NCI-H187 treated with DMSO at 0.1 percent for 48 hours (cell line): ENCODE measurements around the gene ITPRIPL2.

Experiments used
- DNase-seq: peaks from one replicate; lab custom pipeline; 2025; lab: John Stamatoyannopoulos, UW

The ITPRIPL2 gene

DNA sequence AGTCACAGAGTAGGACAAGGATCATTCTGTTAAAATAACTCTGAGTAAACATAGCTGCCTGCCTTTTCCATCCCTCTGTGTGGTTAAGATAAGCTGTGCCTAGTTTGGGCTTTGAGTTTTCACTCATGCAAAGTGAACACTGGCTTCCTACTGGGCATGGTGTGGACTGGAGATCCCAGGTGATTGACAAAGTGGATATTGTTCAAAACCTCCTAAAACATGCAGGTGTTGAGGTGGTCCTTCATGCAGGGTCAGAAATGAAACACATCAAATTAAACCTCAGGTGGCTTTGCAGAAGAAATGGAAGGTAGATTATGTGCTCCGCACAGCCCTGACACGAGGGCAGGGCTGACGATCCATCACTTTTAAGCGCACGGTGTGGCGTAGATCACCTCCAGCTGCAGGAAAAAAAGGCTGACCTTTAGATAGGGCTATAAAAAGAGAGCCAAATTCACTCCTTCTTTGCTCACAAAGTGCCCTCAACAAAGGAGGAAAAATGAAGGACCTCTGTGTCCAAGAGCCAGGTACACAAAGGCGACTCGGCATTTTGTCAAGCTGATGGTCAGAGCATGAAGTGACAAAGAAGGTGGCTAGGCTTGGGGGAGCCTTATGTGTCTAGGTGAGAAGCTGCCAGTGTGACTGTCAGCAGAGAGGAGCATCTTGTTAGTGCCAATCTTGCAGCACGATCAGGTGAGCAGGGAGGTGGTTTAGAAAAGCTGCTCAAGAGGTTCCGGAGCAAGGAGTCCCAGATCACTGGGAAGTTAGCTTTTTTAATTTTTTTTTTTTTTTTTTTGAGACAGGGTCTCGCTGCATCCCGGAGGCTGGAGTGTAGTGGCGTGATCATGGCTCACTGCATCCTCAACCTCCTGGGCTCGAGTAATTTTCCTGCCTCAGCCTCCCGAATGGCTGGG, 19.9 kb upstream of the ITPRIPL2 start:
- DNase-seq, result no peak

DNA sequence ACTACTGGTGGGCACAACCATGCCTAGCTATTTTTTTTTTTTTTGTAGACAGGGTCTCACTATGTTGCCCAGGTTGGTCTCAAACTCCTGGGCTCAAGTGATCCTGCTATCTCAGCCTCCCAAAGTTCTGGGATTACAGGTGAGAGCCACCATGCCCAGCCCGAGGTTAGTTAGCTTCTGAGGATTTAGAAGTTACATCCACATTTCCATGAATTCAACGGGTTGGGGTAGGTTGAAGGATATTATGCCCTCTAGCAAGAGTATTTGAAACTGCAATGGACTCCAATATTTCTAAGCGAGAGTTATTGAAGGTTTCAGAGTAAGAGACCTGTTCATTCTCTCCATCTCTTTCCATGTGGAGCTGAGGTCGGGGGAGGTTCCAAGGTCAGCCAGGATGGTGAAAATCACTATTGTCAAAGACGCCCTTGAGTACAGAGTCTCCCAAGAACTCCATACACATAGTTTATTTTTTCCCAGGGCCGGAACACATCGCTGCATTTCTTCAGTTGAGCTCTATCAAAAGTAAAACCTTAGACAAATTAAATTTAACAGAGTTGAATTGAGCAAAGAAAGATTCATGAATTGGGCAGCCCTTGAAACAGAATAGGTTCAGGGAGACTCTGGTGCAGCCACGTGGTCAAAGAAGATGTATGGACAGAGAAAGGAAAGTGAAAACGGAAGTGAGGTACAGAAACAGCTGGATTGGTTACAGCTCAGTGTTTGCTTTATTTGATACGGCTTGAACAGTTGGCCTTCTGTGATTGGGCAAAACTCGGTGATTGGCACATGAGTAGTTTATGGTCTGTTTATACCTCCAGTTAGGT, 19.0 kb upstream of the ITPRIPL2 start:
- no peak for DNase-seq

DNA sequence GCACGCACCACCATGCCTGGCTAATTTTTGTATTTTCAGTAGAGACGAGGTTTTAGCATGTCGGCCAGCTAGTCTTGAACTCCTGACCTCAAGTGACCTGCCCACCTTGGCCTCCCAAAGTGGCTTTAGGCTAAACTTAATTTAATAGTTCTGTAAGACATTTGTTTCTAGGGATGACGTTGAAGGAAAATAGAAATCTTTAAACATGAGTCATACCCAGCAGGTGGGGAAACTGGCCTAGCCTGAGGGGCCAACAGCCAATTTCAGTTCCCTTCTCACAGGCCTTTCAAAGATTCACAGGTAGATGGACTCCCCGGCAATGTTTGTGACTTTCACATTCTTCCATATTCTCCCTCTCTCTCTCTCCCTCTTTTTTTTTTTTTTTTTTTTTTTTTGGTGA, 18.1 kb upstream of the ITPRIPL2 start:
- no peak for DNase-seq

- DNase-seq, result no peak
These were observed 15.6 kb upstream of the ITPRIPL2 start for GRCh38 chr16:19098173-19098572.

DNA sequence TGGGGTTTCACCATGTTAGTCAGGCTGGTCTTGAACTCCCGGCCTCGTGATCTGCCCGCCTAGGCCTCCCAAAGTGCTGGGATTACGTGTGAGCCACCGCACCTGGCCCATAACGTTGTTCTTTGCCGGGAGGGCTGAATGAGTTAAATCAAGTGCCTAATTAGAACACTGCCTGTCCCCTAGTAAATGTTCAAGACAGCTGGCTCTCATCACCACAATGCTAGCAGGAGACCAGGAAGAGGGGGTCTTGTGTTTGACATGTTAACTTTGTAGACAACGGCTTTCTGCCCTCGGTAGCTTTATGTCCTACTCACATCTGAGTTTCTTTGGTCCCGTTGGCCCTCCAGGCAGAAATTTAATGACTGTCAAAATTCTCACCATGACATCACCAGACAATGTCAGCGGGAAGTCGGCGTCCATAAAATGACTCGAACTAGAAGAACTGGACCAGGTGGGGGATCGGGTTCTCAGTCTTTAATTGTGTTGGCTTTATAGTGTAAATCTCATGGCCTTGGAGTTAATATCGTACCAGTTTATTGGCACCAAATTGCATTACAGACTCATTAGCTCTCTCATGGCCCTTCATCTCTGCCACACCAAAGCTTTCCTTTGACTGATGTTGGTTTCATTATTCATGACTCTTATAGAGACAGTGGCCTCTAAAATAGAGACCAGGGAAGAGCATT, 11.4 kb upstream of the ITPRIPL2 start:
- DNase-seq, result no peak

GRCh38 chr16:19104607-19105006, 9.2 kb upstream of the ITPRIPL2 start:
- no peak for DNase-seq

DNA sequence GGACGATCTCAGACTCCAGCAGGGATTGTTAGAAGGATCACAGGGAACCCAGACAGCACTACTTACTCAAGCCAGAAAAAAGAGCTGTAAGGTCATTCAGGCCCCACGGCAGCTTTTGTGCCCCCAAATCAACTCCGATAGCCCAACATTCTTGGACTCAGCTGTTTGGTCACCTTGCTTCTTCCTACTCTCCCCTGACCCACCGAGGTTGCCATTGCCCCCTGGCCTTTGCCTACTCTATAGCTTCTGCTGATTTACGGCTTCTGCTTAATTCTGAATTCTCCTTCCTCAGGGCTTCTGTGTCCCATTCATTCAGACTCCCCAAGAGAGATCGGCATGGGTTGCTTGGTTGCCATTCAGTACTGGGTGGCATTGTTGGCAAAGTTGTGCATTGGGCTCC, 8.6 kb upstream of the ITPRIPL2 start:
- DNase-seq, result no peak

DNA sequence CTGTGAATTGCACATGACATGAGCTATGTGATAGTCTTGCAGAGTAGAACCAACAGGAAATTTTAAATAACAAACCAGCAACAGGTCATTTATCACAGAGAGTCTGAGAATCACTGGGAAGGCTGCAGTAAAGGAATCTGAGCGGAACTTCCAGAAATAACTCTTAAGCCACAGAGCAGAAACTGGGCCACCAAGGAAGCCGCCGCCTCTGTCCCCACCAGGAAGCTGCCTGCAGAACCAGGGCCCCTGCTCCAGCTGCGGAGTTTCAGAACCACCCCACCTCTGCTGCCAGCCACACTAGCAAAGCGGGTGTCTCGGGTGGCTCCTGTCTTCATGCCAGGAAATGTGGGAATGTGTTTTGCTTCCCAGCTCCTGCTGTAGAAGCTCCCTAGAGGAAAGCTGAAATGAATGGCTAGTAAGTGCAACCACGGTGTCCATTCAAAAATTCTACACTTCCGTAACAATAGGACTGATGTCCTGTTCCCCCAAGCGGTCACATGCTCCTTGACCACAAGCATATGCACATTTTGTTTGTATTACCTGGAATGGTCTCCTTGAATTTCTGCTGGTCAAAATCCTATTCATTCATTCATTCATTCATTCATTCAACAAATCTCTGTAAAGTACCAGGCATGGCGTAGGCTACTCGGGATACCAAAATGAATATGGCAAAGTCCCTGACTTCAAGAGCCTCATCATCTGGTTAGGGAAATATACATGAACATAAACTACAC, 7.7 kb upstream of the ITPRIPL2 start:
- no peak for DNase-seq

DNA sequence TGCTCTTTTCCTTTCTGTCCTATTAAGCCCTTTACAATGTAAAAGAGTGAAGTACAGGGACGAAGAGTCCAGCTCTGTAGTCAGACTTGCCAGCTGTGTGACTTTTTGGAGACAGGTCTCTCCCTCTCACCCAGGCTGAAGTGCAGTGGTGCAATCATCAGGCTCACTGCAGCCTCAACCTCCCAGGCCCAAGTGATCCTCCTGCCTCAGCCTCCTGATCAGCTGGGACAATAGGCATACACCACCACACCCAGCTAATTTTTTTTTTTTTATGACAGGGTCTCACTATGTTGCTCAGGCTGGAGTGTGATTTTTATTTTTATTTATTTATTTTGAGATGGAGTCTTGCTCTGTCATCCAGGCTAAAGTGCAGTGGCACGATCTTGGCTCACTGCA, 7.1 kb upstream of the ITPRIPL2 start:
- no peak for DNase-seq

- DNase-seq, result no peak
These were observed 5.1 kb upstream of the ITPRIPL2 start for GRCh38 chr16:19108409-19109287.

DNA sequence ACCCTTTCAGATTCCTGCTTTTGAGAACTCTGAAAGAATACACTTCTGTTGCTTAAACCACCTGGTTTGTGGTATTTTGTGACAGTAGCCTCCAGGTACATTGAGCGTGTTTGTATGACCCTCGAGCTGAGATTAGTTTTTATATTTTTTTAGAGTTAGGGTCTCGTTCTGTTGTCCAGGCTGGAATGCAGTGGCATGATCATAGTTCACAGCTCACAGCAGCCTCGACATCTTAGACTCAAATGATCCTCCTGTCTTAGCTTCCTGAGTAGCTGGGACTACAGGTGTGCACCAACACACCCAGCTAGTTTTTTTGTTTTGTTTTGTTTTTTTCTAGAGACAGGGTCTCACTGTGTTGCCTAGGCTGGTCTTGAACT, 4.5 kb upstream of the ITPRIPL2 start:
- no peak for DNase-seq

- no peak for DNase-seq
These were observed 3.0 kb upstream of the ITPRIPL2 start for GRCh38 chr16:19110537-19111360.

DNA sequence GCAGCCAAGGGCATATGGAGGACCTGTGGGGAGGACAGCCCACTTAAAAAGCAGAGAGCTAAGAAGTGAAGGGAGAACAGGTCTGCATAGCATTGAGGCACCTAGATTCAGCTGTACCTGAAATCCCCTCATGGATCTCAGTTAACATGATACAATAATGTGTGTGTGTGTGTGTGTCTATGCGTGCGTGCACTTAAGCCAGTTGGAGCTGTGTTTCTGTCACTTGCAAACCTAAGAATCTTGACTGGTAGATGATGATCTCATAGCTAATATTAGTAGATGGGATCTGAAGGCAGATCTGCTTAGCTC, 1.7 kb upstream of the ITPRIPL2 start:
- DNase-seq, result no peak

DNA sequence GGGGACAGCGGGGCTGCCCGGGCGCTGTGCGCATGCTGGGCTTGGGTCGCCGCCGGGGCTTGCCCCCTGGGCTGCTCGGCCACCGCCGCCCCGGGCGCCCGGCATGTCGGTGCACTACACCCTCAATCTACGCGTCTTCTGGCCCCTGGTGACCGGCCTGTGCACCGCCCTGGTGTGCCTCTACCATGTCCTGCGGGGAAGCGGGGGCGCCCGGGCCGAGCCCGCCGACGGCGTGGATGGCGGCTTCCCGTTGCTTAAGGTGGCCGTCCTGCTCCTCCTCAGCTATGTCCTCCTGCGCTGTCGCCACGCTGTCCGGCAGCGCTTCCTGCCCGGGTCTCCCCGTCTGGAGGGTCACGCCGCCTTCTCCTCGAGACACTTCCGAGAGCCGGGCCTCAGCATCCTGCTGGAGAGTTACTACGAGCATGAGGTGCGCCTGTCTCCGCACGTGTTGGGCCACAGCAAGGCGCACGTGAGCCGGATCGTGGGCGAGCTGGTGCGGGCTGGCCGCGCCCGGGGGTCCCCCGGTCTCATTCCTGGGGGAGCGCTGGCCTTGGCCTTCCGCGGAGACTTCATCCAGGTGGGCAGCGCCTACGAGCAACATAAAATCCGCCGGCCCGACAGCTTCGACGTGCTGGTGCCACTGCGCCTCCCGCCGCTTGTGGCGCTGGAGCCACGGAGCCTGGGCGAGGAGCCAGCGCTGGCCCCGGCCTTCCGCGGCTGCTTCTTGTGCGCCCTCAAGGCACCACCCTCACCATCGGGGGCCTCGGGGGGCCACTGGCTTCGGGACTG, 789 bp downstream of the ITPRIPL2 start:
- no peak for DNase-seq

DNA sequence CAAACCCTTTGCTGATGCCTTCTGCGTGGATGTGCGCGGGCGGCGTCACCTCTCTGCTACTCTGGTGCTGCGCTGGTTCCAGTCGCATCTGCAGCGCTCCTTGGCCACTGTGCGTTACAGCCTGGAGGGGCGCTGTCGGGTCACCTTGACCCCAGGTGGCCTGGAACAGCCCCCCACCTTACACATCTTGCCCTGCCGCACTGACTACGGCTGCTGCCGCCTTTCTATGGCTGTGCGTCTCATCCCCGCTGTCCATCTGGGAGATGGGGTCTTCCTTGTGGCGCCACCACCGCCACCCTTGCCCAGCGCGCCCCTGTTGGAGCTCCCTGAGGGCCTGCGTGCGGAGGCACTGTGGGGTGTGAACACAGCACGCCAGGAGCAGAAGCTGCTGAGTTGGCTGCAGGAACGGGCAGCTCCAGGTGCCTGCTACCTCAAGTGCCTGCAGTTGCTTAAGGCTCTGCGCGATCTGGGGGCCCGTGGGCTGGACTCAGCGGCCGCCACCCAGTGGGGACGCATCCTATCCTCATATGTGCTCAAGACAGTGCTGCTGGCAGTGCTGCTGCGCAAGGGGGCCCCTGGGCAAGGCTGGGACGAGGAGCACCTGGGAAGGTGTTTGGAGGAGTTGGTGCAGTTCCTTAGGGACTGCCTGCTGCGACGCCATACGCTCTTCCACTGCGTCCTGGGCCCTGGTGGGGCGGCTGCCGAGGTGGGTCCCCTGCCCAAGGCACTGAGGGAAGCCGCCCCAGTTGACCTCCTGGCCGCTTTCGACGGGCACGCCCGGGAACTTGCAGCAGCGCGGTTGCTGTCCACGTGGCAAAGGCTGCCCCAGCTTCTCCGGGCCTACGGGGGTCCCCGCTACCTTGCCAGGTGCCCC, 1.6 kb downstream of the ITPRIPL2 start:
- no peak for DNase-seq

DNA sequence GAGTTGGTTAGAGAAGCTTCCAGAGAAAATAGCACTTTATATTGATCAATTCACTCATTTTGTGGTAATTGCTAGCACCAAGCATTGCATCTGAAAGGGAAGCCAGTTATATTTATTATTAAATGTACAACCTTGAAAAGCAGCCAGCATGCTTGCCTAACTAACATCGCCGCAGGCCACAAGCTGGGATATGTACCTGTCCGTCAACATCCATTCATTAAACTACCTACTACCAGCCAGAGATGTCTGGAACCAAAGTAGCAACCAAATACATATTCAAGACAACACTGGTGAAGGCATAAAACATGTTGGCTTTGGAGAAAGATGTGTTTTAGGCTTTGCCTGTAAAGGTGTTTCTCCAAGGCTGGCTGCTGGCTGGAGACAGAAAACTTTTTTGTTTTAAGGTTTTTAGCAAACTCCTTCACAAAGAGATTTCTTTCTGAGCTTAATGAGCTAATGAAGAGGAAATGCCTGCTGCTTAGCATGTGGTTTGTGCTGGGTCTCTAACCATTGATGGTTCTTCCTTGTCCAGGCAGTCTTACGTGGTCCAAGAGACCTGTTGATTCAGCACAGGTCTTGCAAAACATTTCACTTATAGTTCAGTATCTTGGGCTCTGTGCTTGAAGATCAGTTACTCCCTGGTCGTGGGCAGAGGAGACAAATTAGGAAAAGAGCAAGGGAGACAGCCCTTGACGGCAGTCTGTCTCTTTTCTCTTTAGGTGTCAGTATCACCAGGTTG, 3.1 kb downstream of the ITPRIPL2 start:
- no peak for DNase-seq

DNA sequence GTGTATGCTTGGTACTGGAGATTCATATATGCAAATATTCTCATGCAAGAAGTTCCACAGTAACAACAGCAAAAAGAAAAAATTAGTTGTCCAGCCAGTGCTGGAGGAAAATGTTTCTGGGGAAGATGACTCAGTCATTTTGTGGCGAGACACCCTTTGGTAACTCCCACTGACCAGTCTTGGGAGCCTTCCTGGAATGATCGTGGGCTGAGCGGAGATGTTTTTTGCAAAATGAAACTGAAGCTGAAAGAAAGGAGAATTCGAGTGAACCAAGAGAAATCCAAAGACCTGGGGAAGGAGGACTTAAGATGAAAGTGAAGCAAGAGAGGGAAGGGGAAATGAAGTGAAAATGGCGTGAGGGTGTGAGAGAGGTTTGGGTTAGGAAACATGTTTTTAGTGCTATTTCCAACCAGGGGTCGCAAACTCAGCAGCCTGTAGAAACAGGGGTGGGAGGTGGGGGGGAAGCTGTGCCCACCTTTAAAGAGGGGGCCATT, 5.2 kb downstream of the ITPRIPL2 start:
- no peak for DNase-seq

DNA sequence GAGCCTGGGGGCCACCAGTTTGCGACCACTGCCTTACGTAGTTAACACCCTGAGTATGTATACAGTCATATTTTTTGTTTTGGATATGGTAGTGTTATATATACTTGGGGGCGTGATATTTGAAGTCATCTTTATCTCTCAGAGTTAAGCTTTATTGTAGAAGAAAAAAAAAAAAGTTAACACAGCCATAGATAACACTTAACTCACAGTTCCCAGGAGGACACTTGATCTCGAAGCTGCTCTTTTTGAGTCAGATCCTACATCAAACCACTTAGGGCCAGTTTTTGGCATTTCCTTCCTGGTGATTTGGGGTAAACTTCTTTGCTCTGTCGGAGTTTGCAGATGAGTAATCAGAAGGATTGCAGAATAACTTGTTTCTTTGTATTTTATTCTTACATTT, 5.8 kb downstream of the ITPRIPL2 start:
- DNase-seq, result no peak
